HCT116 (cell line): ENCODE measurements around the gene C9orf85.
"Not testable (repeated sequence)": the region's sequence is repeated elsewhere in the genome, so short reads cannot be mapped to it uniquely, and the experiment has no call there.

Experiments used
- EGR1 ChIP-seq: IDR thresholded peaks from 2 replicates; pipeline ENCODE4 v1.6.1; 2012; ENCODE audit warnings: low read depth
- POLR2A ChIP-seq: IDR thresholded peaks from 2 replicates; pipeline ENCODE4 v1.7.0; 2011; ENCODE audit warnings: borderline replicate concordance; ENCODE audit not compliant: insufficient read depth, insufficient read length; ENCODE audit errors: extremely low read depth
- POLR2AphosphoS5 ChIP-seq: IDR thresholded peaks from 2 replicates; pipeline ENCODE4 v1.6.1; 2011; ENCODE audit warnings: mild to moderate bottlenecking, low read depth, low read length, moderate library complexity
- SRF ChIP-seq: IDR thresholded peaks from 2 replicates; pipeline ENCODE4 v1.6.1; 2012; ENCODE audit warnings: low read depth
- ZNF274 ChIP-seq: fragments of 200-500 bp; sonication (Bioruptor generic); IDR thresholded peaks from 2 replicates; pipeline ENCODE4 v1.6.1; 2014; ENCODE audit warnings: mild to moderate bottlenecking, low read depth, low read length, inconsistent platforms
- TF ChIP-seq, protein P1 (sequence below): IDR thresholded peaks from 2 replicates; pipeline ENCODE4 v1.6.1; 2012
- TF ChIP-seq, protein P2 (sequence below), 3 experiments: fragments of 200-600 bp in 1 of 3; sonication (generic) in 1 of 3; IDR thresholded peaks in 2 of 3; conservative IDR thresholded peaks in 1 of 3; 2 replicates each; pipeline ENCODE4 v1.5.1; 2012 to 2017; ENCODE audit warnings: low read depth in 2 of 3, low read length in 2 of 3, antibody characterized with exemption in 1 of 3, borderline replicate concordance in 1 of 3, control low read depth in 1 of 3, mild to moderate bottlenecking in 1 of 3, mixed read lengths in 1 of 3, mixed run types in 1 of 3, moderate library complexity in 1 of 3; ENCODE audit not compliant: insufficient read depth in 1 of 3

DNA sequence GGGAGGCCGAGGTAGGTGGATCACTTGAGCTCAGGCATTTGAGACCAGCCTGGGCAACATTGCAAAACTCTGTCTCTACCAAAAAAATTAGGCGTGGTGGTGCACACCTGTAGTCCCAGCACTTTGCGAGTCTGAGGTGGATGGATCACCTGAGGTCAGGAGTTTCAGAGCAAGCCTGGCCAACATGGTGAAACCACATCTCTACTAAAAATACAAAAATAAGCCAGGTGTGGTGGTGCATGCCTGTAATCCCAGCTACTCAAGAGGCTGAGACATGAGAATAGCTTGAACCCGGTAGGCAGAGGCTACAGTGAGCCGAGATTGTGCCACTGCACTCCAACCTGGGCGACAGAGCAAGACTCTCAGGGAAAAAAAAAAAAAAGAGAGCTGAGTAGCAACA lies 12.7 kb upstream of the C9orf85 start:
- TF ChIP-seq EGR1, SRF, POLR2A, POLR2AphosphoS5, ZNF274: not testable (repeated sequence)
- TF ChIP-seq, protein P1, sequence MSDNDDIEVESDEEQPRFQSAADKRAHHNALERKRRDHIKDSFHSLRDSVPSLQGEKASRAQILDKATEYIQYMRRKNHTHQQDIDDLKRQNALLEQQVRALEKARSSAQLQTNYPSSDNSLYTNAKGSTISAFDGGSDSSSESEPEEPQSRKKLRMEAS, result not testable (repeated sequence)
- TF ChIP-seq, protein P2, sequence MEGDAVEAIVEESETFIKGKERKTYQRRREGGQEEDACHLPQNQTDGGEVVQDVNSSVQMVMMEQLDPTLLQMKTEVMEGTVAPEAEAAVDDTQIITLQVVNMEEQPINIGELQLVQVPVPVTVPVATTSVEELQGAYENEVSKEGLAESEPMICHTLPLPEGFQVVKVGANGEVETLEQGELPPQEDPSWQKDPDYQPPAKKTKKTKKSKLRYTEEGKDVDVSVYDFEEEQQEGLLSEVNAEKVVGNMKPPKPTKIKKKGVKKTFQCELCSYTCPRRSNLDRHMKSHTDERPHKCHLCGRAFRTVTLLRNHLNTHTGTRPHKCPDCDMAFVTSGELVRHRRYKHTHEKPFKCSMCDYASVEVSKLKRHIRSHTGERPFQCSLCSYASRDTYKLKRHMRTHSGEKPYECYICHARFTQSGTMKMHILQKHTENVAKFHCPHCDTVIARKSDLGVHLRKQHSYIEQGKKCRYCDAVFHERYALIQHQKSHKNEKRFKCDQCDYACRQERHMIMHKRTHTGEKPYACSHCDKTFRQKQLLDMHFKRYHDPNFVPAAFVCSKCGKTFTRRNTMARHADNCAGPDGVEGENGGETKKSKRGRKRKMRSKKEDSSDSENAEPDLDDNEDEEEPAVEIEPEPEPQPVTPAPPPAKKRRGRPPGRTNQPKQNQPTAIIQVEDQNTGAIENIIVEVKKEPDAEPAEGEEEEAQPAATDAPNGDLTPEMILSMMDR (IDR thresholded peaks at IDR 0.05 in 2 of 3, conservative IDR thresholded peaks at IDR 0.05 in 1 of 3; ENCODE audit: borderline replicate concordance in 1 of 3, insufficient read depth in 1 of 3, low read depth in 2 of 3, low read length in 2 of 3), result not testable (repeated sequence)
